Measurements from ENCODE around the gene AMY1B.
"Not testable (repeated sequence)": the region's sequence is repeated elsewhere in the genome, so short reads cannot be mapped to it uniquely, and the experiment has no call there.

DNA sequence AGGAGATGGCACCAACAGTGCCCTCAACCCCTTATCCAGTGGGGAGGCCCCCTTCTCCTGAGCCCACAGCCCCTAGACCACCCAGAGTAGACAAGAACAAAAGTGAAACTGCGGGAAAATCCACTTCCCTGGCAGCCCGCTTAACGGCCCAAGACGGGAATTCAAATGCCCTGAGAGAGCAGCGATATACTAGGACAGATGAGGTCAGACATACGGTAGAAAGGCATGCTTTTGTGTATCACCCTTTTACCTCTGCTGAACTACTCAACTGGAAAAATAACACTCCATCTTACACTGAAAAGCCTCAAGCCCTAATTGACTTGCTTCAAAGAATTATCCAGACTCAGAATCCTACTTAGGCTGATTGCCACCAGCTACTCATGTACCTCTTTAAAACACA, 1.4 kb upstream of the AMY1B start:
- TF ChIP-seq POLR2A (IDR thresholded peaks at IDR 0.05; ENCODE audit: low read depth, low read length); POLR2AphosphoS5 (IDR thresholded peaks at IDR 0.05; ENCODE audit: low read depth, low read length); TAF1 (IDR thresholded peaks at IDR 0.05; ENCODE audit: borderline replicate concordance, low read depth, low read length): not testable (repeated sequence)
